AG09309 (cell line): Measurements from ENCODE around the gene ANKRD12.

ENCODE experiments used
- DNase-seq: peaks from one replicate; pipeline ENCODE4 v3.0.0-alpha.2; 2010; ENCODE audit warnings: low read depth
- H3K4me3 ChIP-seq: 2 replicates; pipeline ENCODE4 v1.5.1; 2011; ENCODE audit warnings: mild to moderate bottlenecking, low read depth, low read length, moderate library complexity; ENCODE audit not compliant: control insufficient read depth
- CTCF ChIP-seq: IDR thresholded peaks from 2 replicates; pipeline ENCODE4 v1.5.1; 2011; ENCODE audit warnings: mild to moderate bottlenecking, low read depth, low read length, inconsistent platforms; ENCODE audit not compliant: insufficient read depth, control insufficient read depth; ENCODE audit errors: missing control alignments

ANKRD12 gene

GRCh38 chr18:9106800-9107584, 29.6 kb upstream of the ANKRD12 start:
- DNase-seq = no peak
- no peak overlapping the region for H3K4me3 ChIP-seq
- no peak for TF ChIP-seq CTCF

DNA sequence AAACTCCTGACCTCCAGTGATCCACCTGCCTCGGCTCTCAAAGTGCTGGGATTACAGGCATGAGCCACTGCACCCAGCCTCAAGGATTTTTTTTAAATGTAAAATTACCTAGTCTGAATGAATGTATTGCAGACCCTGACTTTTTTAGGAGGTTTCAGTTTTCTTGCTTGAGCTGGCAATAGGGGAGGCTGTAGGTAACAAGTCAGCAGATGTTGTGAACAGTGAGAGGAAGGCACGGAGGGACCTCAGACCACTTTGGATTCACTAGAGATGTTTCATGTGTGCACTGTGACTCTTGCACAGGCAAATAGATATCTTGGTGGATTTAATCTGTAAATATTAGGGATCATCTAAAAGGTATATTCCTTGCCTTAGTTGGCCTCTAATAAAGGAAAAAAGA, 27.7 kb upstream of the ANKRD12 start:
- no peak for DNase-seq
- no peak for TF ChIP-seq CTCF
- H3K4me3 ChIP-seq = no peak overlapping the region

GRCh38 chr18:9109523-9109922, 27.1 kb upstream of the ANKRD12 start:
- no peak for TF ChIP-seq CTCF
- H3K4me3 ChIP-seq = no peak overlapping the region
- peak; percentile 46 for DNase-seq

- no peak overlapping the region for H3K4me3 ChIP-seq
- TF ChIP-seq CTCF = no peak
- no peak for DNase-seq
Measured at GRCh38 chr18:9113468-9114149, 23.0 kb upstream of the ANKRD12 start.

GRCh38 chr18:9115984-9116383, 20.6 kb upstream of the ANKRD12 start:
- no peak overlapping the region for H3K4me3 ChIP-seq
- TF ChIP-seq CTCF = no peak
- no peak for DNase-seq

DNA sequence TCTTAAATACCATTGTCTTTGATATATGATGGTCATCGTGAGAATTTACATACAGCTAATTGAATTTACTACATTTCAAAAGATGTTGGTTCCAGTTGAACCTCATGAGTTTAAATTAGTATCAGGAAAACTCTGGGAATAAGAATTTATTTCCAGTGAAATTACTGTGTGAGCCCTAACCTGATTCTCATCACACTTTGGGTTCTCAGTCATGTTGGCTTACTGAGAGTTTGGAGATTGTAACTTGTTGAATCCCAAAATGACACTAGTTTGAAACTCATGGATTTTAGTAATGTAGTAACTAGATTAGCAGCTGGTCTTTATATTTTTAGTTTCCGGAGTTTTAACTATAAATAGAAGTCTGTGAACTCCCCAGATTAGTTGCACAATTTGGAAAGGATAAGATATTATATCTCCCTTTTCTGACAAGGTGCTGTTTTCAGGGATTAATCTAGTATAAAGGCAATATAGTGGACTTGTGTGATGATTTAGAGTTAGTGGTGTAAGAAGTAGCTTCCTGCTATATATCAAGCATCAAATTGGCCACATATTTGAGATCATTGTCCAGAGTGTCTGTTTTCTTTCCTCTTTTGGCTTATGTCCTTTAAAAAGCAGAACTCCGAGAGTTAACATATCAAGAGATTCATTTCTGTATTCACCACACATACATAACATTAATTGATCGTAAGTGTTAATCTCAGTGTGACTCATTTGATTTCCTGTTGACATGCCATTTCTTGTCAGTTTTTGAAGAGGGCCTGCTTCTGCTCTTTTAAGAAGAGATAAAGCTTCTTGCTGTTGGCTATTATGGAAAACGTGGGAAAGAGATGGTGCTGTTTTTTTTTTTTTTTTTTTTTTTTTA, 18.4 kb upstream of the ANKRD12 start:
- TF ChIP-seq CTCF = no peak
- no peak for DNase-seq
- no peak overlapping the region for H3K4me3 ChIP-seq
